NCI-H2107 treated with DMSO at 0.1 percent for 48 hours (cell line): ENCODE data around the gene HOXA11.
A peak's percentile ranks its signal among the peaks of the same experiment; 100 is the strongest.

Experiments used
- DNase-seq: peaks from one replicate; lab custom pipeline; 2025; ENCODE audit not compliant: unreplicated experiment; lab: John Stamatoyannopoulos, UW

The HOXA11 gene

DNA sequence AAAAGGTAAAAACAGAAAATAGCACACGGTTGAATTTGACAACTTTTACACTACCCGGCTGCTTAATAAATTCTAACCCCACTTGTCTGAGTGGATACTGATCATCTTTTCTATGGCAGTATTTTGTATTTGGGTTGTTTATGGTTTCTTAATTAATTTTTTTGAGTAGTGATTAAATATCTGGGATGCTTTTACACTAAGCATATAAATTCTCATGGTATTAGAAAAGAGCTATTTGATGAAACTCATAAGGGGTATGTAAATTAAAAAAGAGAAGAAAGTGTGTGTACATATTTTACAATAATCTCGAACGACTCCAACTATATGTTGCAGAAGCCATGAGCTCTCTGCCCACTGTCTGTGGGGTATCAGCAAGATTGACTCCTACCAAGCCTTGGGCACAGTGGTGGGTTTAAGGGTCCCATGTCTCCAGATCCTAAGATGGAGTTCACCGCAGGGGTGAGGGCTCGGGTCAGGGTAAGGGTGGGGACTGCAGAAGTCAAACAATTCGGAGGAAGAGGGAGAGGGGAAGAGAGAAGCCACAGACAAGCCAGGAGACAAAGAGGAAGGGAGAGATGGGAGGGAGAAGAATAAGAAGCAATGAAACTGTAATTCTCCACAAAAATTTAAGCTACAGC is 22.4 kb upstream of the HOXA11 start:
- DNase-seq, result no peak

DNA sequence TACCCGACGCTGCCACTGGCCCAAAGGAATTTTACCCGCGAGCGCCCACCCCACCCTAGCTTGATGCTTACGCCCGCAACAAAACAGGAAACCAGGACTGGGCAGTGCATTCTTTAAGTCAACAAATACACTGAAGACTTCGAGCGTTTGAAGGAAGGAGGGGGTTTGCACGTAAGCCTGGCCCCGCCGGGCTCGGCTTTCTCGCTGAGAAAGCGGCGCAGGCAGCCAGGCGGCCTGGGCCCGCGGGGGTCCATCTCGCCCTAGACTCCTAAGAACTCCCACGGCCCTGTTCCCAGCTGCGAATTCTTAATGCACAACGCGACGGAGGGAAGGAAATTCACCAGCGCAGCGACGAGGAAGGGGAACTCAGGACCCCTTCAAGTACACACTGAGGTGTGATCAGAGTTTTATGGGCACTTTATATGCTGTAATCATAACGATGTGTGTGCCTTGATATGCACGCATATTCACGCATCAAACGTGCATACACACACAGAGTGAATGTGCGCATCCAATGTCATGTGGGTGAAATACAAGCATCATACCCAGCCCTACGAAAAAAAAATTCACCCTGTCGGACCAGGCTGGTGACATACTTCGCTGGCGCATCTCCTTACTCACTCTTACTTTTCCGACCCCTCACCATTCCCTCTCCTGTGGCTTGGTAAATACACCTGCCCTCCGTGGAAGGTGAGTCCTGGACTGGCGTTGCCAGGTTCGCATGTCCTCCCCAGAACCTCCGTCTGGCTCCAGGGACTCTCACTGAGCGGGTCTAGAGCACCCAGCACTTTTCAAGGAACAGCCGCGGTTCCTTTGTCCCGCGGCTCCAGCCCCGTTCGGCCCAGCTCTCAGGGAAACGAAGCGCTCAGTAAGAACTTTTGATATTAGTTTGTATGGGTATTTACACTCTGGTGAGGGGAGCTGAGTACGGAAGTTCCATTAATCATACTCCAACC is 20.6 kb upstream of the HOXA11 start:
- DNase-seq, result no peak

DNA sequence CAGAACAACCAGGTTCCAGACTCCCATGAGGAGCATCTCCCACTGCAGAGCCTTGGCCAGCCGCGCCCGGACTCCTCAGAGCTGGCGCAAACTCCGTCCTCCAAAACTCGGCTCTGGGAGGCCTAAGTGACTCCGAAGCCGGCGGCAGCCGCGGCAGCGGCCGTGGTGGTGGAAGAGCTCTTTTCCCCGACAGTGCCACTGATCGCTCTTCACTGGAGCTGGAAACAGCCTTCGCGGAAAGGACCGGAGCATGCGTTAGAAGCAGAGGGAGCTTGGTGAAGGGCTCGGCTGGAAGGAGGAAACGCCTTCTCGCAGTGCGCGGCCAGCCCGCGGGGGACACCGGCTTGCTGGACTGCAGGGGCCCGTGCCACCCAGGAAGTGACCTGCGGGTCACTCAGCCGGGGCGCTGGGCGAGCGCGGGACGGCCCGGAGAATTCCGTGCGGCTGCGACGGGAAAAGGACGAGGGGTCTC is 19.9 kb upstream of the HOXA11 start:
- DNase-seq, result no peak

DNA sequence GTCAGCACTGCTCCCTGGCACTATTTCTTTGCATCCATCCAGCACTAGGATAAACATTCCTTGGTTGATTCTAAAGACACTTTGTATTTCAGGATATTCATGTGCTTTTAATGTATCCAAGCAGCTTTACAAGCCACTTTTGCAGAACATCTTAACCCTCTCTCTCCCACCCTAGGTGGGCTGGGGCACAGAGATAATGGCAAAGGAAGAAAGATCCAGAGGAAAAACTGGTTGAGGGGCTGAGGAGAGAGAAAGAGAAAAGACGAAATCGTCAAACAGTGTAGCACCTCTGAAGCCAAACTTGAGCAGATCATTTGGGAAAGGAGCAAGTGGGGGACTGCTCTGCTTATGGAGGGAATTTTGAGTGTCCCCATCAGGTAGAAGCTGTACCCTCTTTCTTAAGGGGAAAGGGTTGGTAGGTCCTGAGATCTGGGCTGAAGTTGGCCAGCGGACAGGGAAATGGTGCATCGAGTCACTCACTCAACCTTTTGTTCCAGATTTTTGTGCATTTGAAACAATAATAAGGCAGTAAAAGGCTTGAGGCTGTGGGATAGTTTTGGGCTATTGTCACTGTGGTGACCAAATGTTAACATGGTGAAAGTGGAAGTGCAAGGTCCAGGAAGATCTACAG is 19.0 kb upstream of the HOXA11 start:
- DNase-seq, result no peak

DNA sequence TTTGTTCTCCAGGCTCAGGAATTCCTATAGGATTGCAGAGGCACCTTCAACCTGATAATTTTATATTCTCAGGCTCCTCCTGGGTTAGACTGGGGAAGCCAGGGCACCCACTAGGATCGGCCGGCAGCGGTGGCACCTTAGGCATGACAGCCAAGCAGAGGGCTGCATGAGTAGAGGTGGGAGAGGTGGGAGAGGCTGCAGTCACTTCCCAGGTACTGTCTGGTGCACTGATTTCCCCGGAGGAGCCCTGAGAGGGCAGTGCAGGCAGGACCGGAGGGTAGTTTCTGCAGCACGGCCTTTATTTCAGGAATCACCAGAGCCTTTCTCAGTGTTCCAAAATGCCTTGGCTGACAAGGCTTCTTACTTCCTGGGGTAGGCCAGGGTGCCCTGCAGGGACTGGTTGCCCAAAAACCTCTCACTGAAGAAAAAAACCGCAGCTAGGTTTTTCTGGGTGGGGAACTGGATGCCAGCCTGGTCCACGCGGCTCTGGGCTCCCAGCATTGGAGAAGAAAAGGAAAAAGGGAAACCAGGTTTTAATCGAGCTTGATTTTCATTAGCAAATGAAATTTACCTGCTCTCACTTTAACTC is 18.4 kb upstream of the HOXA11 start:
- no peak for DNase-seq

DNA sequence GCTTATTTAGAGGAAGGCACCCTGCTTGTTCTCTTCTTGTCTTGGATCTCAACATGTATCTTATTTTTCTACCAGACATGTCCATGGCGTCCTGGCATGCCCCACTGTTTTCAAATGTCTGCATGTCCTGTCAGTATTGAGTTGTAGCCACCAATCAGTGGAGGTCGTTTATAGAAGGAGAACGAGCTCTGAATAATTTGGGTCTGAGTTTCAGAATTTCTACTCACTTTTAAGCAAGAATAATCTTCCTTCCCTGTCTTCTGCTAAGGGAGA is 17.8 kb upstream of the HOXA11 start:
- no peak for DNase-seq

DNA sequence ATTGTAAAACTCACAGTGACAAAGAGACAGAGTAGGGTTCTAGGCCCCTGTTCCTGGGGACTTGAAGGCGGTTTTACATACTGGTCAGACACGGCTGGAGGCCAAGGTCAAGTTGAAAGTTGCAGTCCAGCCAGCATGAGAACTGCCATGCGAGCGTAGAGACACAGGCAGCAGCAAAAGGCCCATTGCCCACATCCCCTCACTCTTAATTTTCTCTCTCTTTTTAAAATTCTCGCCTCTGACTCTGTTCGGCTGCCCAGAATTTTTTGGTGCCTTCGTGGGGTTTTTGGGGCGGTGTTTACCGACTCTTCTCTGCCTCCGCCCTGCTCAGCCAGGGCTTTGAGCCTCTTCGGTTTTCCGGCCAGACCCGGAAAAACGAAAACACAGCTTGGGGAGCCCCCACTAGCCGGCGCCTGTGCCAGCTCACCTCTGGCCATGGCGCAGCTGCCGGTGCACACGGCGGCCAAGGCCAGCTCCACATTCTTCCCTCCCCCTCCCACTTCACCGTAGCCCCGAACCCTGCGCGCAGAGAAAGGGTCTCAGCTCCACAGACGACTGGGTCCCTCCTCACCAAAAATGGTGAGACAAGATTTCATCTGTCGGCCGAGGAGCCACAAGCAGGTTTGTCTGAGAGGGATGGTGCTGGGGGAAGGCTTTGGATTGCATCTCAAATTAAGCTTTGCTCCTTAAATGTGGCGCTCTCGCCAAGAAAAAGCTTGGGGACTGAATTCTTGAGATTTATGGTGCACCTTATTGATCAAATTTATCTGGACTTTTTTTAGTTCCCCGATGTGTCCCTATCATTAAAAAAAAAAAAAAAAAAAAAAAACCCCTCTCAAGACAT is 17.2 kb upstream of the HOXA11 start:
- no peak for DNase-seq

DNA sequence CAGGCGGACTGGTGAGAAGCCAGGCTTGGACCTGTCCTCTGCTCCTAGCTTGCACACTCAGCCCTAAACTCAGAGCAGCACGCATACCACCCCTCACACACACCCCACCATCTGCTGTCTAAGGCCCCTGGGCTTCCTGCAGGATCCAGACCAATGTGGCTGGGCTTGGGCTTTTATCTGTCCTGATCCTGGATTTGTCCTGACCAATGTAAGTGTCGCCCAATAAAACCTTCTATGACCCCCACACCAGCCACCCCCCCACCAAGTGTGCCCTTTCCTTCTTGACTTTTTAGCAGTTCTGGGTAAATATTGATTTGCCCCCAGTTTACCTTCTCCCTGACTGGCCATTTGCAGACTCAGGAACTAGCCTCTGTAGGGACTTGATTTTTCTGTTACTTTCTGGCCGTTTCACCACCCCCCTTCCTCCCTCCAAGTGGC is 16.6 kb upstream of the HOXA11 start:
- no peak for DNase-seq

DNA sequence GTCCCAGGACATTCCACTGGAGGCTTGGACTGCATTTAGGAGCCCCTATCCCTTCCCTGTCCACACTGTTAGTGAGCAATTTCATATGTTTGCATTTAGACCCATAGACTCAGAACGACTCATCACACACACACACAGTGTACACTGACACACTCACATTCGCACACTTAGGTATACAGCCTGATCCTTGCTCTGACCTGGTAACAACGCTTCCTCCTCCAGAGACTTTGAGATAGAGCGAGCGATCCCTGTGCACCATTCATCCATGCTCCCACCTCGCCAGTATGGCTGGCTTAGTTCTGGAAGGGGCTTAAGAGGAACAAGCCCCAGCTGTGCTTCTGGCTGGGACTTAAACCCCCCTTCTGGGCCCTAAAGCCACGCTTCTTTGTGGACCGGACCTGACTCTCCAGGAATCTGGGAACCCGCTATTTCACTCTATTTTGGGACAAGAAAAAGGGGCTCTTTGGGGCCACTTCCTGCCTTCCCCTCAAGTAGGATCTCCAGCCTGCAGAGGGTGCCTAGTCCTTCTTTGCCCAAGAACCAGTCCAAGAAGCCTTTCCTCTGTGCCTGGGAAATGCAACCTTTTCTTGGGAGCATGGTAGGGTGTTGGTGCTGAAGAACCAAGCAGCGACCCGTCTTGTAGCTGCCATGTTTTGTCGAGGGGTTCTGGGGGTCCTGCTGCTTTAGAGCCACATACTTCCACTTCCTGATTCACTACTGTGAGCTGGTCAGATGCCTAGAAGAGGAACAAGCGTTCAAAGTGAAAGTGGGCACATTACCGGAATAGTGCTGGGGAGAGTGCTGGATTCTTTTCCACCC is 15.9 kb upstream of the HOXA11 start:
- no peak for DNase-seq

DNA sequence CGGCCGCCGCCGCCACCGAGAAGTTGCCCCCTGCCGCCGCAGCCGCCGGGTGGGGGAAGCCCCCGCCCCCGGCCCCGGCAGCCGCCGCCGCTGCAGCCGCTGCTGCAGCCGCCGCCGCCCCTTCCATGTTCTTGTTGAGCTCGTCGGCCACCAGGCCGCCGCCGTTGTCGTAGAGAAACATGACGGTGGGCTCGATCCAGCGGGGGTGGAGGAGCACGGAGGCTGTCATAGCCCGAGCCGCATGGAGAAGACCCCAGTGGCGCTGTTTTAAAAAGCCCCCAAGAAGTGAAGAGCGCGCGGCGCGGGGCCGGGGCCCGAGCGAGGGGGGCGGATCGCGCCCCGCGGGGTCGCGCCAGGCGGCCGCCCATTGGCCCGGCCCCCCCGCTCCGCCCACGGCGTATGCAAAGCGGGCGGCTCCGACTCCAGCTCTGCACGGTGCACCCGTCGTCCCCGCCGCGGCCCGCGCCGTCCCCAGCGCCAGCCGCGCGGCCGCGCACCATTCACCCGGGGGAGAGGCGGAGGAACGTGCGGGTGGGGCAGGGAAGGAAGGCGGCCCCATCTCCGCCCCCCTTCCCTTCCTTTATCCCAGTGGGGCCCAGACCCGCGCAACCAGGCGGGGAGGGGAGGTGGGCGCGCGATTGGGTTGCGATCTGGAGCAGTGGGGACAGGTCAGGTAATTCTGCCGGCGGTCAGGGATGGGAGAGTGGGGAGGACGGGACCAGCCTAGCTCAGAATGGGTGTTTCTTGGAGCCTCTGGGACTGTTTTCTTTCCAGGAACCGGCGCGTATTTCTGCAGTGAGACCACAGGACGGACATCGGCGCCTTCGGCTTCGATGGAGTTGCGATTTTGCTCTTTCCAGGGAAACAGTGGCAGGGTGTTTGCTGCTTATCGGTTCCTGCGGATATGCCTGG is 15.1 kb upstream of the HOXA11 start, which contains the start of gene HOXA13:
TSS of gene HOXA13 (minus strand) at position 243 of the 912 bp plus-strand sequence. CDS start at position 229, 14 bp downstream.
- no peak for DNase-seq

DNA sequence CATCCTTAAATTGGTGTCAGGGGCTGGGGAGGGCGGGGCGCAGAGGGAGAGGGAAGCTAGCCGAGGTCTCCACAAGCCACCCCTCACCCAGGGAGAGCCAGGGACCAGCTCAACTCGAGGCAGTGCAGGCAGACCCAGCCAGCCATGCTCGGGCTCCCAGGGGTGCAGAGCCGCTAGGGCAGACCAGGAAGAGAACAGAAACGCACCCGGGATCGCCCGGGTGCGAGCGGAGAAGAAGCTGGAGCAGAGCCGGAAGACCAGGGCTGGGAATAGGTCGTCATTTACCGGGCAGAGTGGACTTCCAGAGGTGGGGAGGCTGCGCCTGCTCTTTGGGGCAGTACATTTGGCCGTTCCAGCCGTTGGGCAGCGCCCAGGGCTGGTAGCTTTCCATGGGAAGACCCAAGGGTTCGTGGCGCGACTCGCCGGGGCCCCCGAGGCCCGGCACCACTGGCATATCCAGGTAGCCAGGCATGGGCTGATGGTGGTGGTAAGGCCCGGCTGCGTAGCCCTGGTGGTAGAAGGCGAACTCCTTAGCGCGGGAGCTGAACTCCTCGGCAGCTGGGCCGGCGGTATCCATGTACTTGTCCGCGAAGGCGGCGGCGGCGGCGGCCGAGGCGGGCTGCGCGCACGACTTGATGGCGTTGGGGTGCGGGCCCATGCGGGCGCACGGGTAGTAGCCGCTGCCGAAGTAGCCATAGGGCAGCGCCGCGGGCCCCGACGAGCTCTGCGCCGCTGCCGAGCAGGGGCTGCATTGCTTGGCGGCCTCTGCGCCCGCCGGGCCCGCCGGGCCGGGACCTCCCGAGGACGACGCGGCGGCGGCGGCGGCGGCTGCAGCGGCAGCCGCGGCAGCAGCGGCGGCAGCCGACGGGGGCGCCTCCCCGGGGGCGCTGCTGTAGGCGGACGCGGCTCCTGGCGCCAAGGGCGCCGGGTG is 14.1 kb upstream of the HOXA11 start:
- DNase-seq, result no peak

DNA sequence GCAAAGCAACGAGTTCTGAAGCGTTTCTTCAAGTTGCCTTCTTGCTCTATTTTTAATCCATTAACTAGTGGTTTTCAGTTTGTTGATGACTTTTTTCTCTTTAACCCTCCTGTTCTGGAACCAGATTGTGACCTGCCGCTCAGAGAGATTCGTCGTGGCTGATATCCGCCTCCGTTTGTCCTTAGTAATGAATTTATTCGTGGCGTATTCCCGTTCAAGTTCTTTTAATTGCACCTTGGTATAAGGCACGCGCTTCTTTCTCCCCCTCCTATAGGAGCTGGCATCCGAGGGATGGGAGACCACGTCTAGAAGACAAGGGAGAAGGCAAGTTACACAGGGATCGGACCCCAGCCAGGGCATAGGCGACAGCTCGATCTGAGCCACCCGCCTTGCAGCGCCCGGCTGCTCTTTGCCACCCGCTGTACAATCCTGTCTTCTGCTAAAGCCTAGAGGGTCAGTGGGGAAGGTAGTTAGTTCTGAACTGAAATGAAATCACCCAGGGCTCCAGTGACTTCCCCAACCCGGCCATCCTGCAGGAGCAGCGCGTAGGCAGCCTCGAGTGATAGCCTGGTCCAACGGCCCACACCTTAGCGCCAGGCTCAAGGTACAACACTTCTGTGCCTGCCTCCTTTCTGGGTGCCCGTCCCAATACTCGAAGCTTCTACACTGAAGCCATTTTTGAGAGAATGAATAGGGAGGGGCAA is 13.3 kb upstream of the HOXA11 start:
- DNase-seq, result no peak

DNA sequence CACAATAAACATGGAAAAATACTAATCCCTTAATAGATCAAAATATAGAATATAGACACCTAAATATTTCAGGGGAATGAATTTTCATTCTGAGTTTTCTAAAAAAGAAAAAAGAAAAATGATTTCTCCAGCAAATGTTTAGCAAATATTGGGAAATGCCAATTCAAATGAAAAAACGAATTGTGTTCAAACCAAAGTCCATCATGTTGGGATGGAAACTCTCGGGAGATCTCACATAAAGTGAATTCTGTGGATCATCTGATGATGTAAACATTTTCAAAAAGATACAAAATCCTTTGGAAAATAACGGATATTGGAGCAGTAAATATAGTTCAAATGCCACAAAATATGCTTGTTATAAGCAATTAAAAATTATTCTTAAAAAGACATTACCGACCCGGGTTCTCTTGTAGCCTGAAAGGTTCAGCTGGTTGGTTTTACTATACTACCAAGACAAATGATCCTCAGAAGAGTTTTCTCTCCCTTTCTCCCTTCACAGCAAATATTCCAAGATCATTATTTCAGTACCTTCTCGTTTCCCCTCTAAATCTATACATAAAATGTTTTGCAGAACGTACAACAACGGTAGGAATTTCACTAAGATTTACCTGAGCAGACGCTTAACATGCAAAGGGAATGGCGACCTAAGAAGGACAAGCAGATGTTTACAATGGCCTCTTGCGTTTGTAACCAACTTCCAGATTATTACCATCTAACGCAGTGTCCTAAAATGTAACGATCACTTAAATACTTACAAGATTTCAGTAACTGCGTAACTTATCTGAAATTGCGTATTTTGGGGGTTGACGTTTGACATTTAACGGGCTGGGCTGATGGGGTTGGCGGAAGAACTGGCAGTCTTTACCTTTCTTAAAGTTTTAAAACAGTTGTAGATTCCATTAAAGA is 12.4 kb upstream of the HOXA11 start:
- DNase-seq, result no peak

DNA sequence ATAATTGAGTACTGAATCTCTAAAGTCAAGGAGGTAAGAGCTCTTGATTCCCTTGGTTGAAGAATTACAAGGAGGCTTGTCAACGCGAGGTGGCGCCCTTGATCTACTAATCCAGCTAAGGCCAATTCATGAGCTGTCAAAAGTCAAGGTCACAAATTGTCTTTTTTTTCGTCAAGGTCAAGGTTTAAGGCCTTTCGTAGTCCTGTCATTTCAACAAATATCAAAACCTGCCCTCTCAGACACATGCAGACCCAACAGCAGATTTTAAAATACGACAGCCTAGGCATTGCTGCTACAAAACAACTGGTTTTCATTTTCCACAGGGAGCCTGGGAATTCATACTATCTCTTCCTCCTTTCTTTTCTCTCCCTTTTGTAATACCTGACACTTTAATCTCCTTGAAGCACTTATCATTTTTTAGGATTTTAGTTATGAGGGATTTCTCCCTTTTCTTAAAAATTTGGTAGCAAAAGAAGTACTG is 11.3 kb upstream of the HOXA11 start:
- peak; percentile 58 for DNase-seq

DNA sequence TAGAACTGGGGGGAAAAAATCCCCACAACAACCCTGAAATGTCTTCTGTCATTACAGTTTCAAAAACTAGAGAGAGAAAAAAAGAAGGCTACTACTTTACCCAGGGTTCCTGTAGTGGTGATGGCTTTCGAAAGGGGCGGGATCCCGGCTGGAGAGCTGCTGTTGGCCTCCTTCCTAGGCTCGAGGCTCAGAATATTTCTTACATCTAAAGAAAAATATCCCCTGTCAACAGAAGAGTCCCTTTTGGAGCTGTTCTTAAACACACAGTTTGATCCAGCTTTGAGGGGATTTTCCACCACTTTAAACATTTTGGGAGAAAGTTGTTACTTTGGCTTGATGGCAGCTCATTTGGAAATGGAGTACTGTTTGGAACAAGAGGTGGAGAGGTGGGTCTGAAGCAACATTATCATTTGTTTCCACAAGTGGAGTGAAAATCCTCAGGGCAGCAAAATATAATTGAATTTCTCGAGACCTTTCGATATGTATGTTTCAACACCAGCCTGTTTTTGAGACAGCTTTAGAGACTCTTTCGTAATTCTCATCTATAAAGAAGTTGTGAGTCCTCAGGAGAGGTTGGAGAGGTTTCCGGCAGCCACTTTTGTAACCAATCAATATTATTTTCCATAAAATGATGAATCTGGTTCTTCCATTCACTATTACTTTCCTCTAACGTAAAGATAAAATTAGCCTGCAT is 9.8 kb upstream of the HOXA11 start:
- no peak for DNase-seq
